ENCODE data around the gene NEMP2.

- TF ChIP-seq CTCF (IDR thresholded peaks at IDR 0.05; ENCODE audit: low read depth, low read length, poor library complexity, severe bottlenecking) (no peak), EZH2phosphoT487 (IDR thresholded peaks at IDR 0.05; ENCODE audit: borderline replicate concordance, low read length) (no peak)
These were observed 66.9 kb downstream of the NEMP2 start for GRCh38 chr2:190467575-190468083.

Data from DOHH2 (cell line).